ENCODE measurements around the gene ALCAM.

The ALCAM gene

DNA sequence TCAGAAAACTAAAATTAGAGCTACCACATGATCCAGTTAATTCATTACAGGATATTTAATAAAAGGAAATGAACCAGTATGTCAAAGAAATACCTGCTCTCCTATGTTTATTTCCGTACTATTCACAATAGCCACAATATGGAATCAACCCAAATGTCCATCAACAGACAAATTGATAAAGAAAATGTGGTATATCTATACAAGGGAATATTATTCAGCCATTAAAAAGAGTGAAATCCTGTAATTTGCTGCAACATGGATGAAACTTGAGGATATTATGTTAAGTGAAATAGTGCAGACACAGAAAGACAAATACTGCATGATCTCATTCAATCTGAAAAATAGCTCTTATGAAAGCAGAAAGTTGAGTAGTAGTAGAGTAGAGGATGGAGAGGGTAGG, 33.7 kb upstream of the ALCAM start:
- TF ChIP-seq, protein P1, sequence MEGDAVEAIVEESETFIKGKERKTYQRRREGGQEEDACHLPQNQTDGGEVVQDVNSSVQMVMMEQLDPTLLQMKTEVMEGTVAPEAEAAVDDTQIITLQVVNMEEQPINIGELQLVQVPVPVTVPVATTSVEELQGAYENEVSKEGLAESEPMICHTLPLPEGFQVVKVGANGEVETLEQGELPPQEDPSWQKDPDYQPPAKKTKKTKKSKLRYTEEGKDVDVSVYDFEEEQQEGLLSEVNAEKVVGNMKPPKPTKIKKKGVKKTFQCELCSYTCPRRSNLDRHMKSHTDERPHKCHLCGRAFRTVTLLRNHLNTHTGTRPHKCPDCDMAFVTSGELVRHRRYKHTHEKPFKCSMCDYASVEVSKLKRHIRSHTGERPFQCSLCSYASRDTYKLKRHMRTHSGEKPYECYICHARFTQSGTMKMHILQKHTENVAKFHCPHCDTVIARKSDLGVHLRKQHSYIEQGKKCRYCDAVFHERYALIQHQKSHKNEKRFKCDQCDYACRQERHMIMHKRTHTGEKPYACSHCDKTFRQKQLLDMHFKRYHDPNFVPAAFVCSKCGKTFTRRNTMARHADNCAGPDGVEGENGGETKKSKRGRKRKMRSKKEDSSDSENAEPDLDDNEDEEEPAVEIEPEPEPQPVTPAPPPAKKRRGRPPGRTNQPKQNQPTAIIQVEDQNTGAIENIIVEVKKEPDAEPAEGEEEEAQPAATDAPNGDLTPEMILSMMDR (IDR thresholded peaks at IDR 0.05) = no peak

DNA sequence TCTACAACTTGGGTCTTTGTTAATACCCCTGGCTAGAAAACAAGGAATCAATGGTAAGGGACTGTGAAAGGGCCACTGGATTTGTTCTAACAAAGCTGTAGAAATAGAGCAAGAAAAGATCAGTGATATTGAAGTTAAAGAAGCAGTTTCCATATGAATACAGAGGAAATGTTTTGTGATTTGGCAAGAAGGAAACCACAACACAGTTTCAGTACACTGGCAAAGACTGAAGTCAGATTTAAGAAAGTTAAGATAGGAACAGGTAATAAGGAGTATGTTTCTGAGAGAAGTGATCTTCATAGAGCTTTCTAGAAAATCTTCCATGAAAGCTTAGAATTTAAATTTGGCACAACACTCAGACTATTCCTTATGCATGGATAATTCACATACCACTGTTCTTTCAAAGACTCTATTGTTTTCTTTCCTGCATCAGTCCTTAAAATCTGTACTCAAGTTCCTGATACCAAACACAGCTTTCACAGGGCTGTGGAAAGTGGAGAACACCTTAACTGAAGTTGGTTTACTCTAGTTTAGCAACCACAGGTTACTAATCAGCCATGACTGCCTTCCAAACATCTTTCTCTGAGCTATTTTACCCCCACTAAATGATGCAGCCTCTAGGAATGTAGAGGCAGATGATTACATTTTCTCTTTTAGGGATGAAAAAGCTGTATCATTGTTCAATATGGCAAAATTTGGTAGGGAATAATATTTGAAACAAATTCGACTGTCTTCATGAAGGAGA, 32.4 kb upstream of the ALCAM start:
- TF ChIP-seq, protein P1 (IDR thresholded peaks at IDR 0.05) = no peak

DNA sequence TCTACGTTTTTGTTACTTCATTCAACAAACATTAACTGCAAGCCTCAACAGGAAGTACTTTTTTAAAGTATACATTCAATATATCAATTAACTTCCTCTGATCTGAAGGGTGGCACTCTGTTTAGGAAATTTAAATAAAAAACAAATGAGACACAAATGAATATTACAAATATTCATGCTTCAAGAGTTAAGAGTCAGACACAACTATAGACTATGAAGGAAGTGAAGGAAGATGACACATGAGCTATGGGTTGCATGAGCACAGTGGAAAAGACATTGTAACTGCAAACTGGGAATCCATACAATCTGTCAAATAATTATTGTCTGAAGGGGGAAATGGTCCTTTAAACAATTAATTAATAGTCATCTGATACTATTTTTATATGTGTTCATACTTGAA, 26.8 kb upstream of the ALCAM start:
- TF ChIP-seq, protein P1 (IDR thresholded peaks at IDR 0.05) = no peak

DNA sequence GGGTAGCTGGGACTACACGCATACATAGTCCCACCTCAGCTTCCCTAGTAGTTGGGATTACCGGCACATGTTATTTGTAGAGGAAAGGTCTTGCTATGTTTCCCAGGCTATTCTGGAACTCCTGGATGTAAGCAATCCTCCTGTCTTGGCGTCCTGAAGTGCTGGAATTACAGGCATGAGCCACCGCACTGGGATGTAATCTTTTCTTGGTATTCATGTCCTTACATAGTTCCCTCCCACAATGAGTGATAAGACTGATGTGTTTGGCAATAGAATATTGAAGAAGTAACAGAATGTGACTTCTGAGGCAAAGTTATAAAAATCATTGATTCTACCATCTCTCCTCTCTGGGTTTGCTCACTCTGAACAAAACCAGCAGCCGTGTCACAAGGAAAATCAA, 22.7 kb upstream of the ALCAM start:
- TF ChIP-seq, protein P1 (IDR thresholded peaks at IDR 0.05) = no peak

DNA sequence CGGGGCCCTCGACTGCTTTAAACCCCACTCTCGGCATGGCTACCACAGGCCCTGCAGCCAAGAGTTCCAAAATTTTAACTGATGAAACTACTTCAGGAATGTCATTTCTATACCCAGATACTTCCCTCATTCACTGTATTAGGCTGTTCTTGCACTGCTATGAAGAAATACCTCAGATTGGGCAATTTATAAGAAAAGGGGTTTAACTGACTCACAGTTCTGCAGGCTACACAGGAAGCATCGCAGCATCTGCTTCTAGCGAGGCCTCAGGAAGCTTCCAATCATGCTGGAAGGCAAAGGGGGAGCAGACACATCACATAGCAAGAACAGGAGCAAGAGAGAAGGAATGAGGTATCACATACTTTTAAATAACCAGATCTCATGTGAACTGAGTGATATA, 21.6 kb upstream of the ALCAM start:
- TF ChIP-seq, protein P1 (IDR thresholded peaks at IDR 0.05) = no peak

DNA sequence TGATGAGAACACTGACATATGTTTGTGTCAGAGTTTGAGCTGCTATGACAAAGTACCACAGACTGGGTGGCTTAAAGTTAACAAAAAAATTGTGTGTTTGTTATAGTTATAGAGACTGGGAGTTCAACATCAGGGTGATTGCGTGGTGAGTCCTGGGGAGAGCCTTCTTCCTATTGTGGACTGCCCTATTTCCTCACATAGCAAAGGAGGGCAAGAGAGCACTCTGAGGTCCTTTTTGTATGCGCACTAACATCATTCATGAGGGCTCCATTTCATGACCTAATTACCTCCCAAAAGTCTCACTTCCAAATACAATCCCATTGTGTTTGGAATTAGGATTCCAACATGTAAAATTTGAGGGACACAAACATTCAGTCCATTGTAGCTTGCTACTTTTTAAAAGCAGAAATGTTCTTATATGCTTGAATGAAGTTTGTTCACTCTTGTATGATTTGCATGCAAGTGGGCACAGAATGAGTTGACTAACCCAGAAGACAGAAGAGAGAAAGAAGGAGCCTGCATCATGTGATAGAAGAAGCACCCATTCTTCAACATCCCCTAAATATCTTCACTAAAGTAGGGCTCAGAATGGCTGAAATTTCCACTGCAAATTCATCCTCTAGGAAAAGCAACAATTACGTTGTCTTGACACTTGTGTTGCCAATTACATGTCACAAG, 18.9 kb upstream of the ALCAM start:
- TF ChIP-seq, protein P1 (IDR thresholded peaks at IDR 0.05) = no peak

DNA sequence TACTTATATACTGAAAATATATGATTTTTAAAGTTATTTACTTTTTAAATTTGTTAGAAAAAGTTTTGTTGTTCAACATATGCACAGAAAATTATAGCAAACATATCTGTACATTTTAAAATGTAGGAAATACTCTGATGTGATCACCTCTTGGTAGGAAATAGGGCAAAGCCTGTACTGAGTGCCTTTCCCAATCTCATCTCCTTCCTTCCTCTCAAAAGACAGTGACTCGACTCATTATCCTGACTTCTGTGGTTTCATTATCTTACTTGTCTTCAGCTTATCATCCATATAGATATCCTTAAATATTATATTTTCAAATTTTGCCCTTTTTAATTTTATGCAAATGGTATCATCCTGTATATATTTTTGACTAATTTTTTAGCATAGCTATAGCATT, 18.4 kb upstream of the ALCAM start:
- TF ChIP-seq, protein P1 (IDR thresholded peaks at IDR 0.05) = no peak
